Ovary (tissue), 3 donors: Measurements from ENCODE around the gene NAT8L.

Source experiments
- POLR2A ChIP-seq: fragments of 450-650 bp; IDR thresholded peaks from one replicate; pipeline ENCODE4 v1.6.1; 2017; ENCODE audit warnings: antibody characterized with exemption, mild to moderate bottlenecking, moderate library complexity
- TF ChIP-seq, protein P1 (sequence below), 3 donors: fragments of 450-650 bp in 2 of 3; fragments of 200-600 bp in 1 of 3; IDR thresholded peaks; one replicate each; pipeline versions ENCODE4 v1.5.1 to v1.8.0; 2016 to 2022; ENCODE audit warnings: antibody characterized with exemption in 3 of 3, mild to moderate bottlenecking in 1 of 3
- donor health status: DM: no; HTN: no; CAD: no.

DNA sequence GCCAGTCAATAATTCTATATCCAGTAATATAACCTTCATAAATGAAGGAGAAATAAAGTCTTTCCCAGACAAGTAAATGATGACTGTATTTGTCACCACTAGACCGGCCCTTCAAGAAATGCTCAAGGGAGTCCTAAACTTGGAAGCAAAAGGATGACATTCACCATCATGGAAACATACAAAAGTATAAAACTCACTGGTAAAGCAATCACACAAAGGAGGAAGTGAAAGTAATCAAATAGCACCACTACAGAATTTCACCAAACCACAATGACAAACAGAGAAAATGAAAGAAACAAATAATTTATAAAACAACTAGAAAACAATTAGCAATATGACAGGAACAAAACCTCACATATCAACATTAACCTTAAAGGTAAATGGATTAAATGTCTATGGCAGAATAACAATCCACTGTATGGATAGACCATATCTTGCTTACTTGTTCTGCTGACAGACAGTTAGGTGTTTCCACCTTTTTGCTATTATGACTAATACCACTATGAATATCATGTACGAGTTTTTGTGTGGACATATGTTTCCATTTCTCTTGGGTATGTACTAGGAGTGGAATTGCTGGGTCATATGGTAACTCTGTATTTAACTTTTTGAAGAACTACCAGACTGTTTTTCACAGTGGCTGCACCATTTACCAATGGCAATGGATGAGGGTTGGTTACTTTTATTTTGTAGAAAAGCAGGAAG lies 44.9 kb downstream of the NAT8L start:
- TF ChIP-seq POLR2A, result no peak
- TF ChIP-seq, protein P1, sequence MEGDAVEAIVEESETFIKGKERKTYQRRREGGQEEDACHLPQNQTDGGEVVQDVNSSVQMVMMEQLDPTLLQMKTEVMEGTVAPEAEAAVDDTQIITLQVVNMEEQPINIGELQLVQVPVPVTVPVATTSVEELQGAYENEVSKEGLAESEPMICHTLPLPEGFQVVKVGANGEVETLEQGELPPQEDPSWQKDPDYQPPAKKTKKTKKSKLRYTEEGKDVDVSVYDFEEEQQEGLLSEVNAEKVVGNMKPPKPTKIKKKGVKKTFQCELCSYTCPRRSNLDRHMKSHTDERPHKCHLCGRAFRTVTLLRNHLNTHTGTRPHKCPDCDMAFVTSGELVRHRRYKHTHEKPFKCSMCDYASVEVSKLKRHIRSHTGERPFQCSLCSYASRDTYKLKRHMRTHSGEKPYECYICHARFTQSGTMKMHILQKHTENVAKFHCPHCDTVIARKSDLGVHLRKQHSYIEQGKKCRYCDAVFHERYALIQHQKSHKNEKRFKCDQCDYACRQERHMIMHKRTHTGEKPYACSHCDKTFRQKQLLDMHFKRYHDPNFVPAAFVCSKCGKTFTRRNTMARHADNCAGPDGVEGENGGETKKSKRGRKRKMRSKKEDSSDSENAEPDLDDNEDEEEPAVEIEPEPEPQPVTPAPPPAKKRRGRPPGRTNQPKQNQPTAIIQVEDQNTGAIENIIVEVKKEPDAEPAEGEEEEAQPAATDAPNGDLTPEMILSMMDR (IDR thresholded peaks at IDR 0.05), result no peak
